Stimulated activated CD8-positive, alpha-beta memory T cell treated with anti-CD3 and anti-CD28 coated beads, Interleukin-7, amount 100 ng/mL, for 4 hours (primary cell): ENCODE measurements around the gene SMIM8.

Source experiments
- DNase-seq, 2 donors: peaks; one replicate each; pipeline ENCODE4 v3.0.0-alpha.2; 2020; ENCODE audit warnings: low read depth in 2 of 2

Gene SMIM8

GRCh38 chr6:87334683-87335082 is 12.3 kb downstream of the SMIM8 start:
- DNase-seq = no peak

GRCh38 chr6:87336367-87336766 is 14.0 kb downstream of the SMIM8 start:
- no peak for DNase-seq

- no peak for DNase-seq
Measured at GRCh38 chr6:87340230-87340629, 17.8 kb downstream of the SMIM8 start.

- no peak for DNase-seq
Measured at GRCh38 chr6:87341158-87341557, 18.8 kb downstream of the SMIM8 start.

- no peak for DNase-seq
Measured at GRCh38 chr6:87341899-87342298, 19.5 kb downstream of the SMIM8 start.

GRCh38 chr6:87342829-87343228 is 20.4 kb downstream of the SMIM8 start:
- DNase-seq = no peak

GRCh38 chr6:87344731-87345130 is 22.3 kb downstream of the SMIM8 start, which contains the start of gene C6orf163:
Gene C6orf163 (plus strand): TSS chr6:87344813. CDS start chr6:87345100, 287 bp downstream.
- DNase-seq = no peak

- DNase-seq = no peak
Measured at GRCh38 chr6:87346700-87347099, 24.3 kb downstream of the SMIM8 start.

GRCh38 chr6:87349896-87350295 is 27.5 kb downstream of the SMIM8 start:
- no peak for DNase-seq

GRCh38 chr6:87350516-87350915 is 28.1 kb downstream of the SMIM8 start:
- no peak for DNase-seq

GRCh38 chr6:87351583-87351982 is 29.2 kb downstream of the SMIM8 start:
- no peak for DNase-seq

- no peak for DNase-seq
Measured at GRCh38 chr6:87356181-87356580, 33.8 kb downstream of the SMIM8 start.

- no peak for DNase-seq
Measured at GRCh38 chr6:87357479-87358196, 35.2 kb downstream of the SMIM8 start.

GRCh38 chr6:87364602-87365252 is 42.3 kb downstream of the SMIM8 start:
- DNase-seq = no peak

- no peak for DNase-seq
Measured at GRCh38 chr6:87366072-87366827, 43.9 kb downstream of the SMIM8 start.

- DNase-seq = no peak
Measured at GRCh38 chr6:87366899-87367298, 44.5 kb downstream of the SMIM8 start.

GRCh38 chr6:87373377-87373776 is 51.0 kb downstream of the SMIM8 start:
- no peak for DNase-seq

GRCh38 chr6:87375315-87375714 is 52.9 kb downstream of the SMIM8 start:
- no peak for DNase-seq

- DNase-seq = no peak
Measured at GRCh38 chr6:87376643-87377042, 54.3 kb downstream of the SMIM8 start.

GRCh38 chr6:87378947-87379346 is 56.6 kb downstream of the SMIM8 start:
- no peak for DNase-seq

GRCh38 chr6:87382861-87383260 is 60.5 kb downstream of the SMIM8 start:
- no peak for DNase-seq

- DNase-seq = no peak
Measured at GRCh38 chr6:87384038-87384437, 61.6 kb downstream of the SMIM8 start.

GRCh38 chr6:87384449-87384848 is 62.1 kb downstream of the SMIM8 start:
- no peak for DNase-seq
